ENCODE data around the gene EFHC1. TPM values are rescaled to one million over a fixed set of nuclear protein-coding genes. Genes with fewer than 3 reads are reported as not detected.

The EFHC1 gene
- total and polyA plus RNA-seq, 2 of the 13 experiments (the other 11 are each of a cell fraction or from before 2014, with no cell fraction given), result 23.4 to 29.5 TPM

DNA sequence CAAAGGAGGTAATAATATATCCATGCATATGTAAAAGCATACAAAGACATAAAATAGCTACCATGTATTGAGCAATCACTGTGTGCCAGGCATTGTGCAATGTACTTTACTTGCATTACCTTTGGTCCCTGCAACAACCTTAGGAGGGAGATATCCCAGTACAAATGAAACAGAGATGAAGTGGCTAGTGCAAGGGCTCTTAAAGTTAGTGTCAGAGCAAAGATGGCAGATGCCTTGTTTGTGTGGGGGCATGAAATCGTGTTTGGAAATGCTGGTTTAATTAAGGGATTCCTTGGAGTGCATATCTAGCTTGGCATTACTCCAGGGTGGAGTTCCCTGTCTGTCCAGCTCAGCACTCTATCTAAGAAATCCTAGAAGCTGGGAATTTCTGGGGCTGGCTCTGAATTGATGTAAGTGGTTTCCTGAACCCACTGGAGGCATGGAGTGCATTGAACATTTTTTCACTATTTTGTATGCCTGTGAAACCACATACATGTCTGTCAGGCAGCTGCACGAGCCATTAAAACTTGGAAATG is 48.4 kb upstream of the EFHC1 start (continued):
- TF ChIP-seq, protein P1, sequence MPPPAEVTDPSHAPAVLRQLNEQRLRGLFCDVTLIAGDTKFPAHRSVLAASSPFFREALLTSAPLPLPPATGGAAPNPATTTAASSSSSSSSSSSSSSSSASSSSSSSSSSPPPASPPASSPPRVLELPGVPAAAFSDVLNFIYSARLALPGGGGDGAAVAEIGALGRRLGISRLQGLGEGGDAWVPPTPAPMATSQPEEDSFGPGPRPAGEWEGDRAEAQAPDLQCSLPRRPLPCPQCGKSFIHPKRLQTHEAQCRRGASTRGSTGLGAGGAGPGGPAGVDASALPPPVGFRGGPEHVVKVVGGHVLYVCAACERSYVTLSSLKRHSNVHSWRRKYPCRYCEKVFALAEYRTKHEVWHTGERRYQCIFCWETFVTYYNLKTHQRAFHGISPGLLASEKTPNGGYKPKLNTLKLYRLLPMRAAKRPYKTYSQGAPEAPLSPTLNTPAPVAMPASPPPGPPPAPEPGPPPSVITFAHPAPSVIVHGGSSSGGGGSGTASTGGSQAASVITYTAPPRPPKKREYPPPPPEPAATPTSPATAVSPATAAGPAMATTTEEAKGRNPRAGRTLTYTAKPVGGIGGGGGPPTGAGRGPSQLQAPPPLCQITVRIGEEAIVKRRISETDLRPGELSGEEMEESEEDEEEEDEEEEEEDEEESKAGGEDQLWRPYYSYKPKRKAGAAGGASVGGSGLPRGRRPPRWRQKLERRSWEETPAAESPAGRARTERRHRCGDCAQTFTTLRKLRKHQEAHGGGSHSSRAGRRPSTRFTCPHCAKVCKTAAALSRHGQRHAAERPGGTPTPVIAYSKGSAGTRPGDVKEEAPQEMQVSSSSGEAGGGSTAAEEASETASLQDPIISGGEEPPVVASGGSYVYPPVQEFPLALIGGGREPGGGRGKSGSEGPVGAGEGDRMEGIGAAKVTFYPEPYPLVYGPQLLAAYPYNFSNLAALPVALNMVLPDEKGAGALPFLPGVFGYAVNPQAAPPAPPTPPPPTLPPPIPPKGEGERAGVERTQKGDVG (CRISPR knock-in tag; IDR thresholded peaks at IDR 0.05; ENCODE audit: borderline replicate concordance), result no peak
- peak; percentile 84; the same call in 1 of the 2 replicates for TF ChIP-seq TGIF2 (CRISPR knock-in tag; IDR thresholded peaks at IDR 0.05)
- TF ChIP-seq ZFP36 (IDR thresholded peaks at IDR 0.05; ENCODE audit: borderline replicate concordance, low read depth, low read length, partially characterized antibody), result no peak
- no peak for TF ChIP-seq ZNF382 (CRISPR knock-in tag; IDR thresholded peaks at IDR 0.05; ENCODE audit: borderline replicate concordance)
- no peak for TF ChIP-seq AHR (CRISPR knock-in tag; IDR thresholded peaks at IDR 0.05)
- TF ChIP-seq ZSCAN29 (CRISPR knock-in tag; conservative IDR thresholded peaks at IDR 0.05), result no peak
- no peak for TF ChIP-seq ZNF572 (CRISPR knock-in tag; IDR thresholded peaks at IDR 0.05)
- TF ChIP-seq ZNF512B (CRISPR knock-in tag; IDR thresholded peaks at IDR 0.05; ENCODE audit: borderline replicate concordance), result no peak
- TF ChIP-seq HOXA5 (CRISPR knock-in tag; IDR thresholded peaks at IDR 0.05), result no peak
- no peak for TF ChIP-seq ZZZ3 (CRISPR knock-in tag; IDR thresholded peaks at IDR 0.05; ENCODE audit: borderline replicate concordance)
- TF ChIP-seq ZNF12 (CRISPR knock-in tag; IDR thresholded peaks at IDR 0.05), result peak; percentile 80
- peak; percentile 67; the same call in 1 of the 2 replicates for TF ChIP-seq ZNF124 (CRISPR knock-in tag; IDR thresholded peaks at IDR 0.05)
- no peak for TF ChIP-seq FOXK2 (IDR thresholded peaks at IDR 0.05)
- TF ChIP-seq KDM1A (CRISPR knock-in tag; IDR thresholded peaks at IDR 0.05), result peak; percentile 73; the same call in 1 of the 2 replicates
- peak; percentile 54 for TF ChIP-seq ERF (CRISPR knock-in tag; IDR thresholded peaks at IDR 0.05)
- 0 out of 2 replicates have a peak, but pooled peaks have one; percentile 34 for TF ChIP-seq ZMYM3 (CRISPR knock-in tag; IDR thresholded peaks at IDR 0.05)
- peak; percentile 93 for TF ChIP-seq HDAC2 (CRISPR knock-in tag; IDR thresholded peaks at IDR 0.05)
- peak; percentile 65 for TF ChIP-seq POGZ (CRISPR knock-in tag; IDR thresholded peaks at IDR 0.05)
- TF ChIP-seq ZNF510 (CRISPR knock-in tag; IDR thresholded peaks at IDR 0.05; ENCODE audit: low read depth), result no peak
- peak; percentile 74 for TF ChIP-seq RXRB (CRISPR knock-in tag; IDR thresholded peaks at IDR 0.05; ENCODE audit: borderline replicate concordance)
- no peak for TF ChIP-seq ZMYM2 (CRISPR knock-in tag; IDR thresholded peaks at IDR 0.05)
- TF ChIP-seq ESRRA (CRISPR knock-in tag; IDR thresholded peaks at IDR 0.05; ENCODE audit: low read depth), result no peak
- no peak for TF ChIP-seq ZBTB1 (CRISPR knock-in tag; IDR thresholded peaks at IDR 0.05; ENCODE audit: borderline replicate concordance)
- no peak for TF ChIP-seq PRDM4 (CRISPR knock-in tag; IDR thresholded peaks at IDR 0.05; ENCODE audit: borderline replicate concordance)
